Smooth muscle cell (in vitro differentiated cells): ENCODE data around the gene CZIB. TPM values are rescaled to one million over a fixed set of nuclear protein-coding genes. Genes with fewer than 3 reads are reported as not detected.

Experiments
- DNase-seq: peaks from one replicate; lab custom pipeline; 2025; ENCODE audit not compliant: unreplicated experiment; lab: John Stamatoyannopoulos, UW
- H2AFZ ChIP-seq: fragments of 200-600 bp; sonication (generic); 2 replicates; pipeline ENCODE4 v1.6.0; 2016; ENCODE audit warnings: antibody characterized with exemption, low read depth, mild to moderate bottlenecking
- H3F3A ChIP-seq: fragments of 200-600 bp; sonication (generic); 2 replicates; pipeline ENCODE4 v1.6.0; 2017; ENCODE audit warnings: antibody characterized with exemption, low read depth
- H3K27ac ChIP-seq: fragments of 200-600 bp; sonication (generic); 2 replicates; pipeline ENCODE4 v1.5.1; 2016; ENCODE audit warnings: low read depth, mild to moderate bottlenecking
- H3K27me3 ChIP-seq: fragments of 200-600 bp; sonication (generic); 2 replicates; pipeline ENCODE4 v1.6.1; 2016; ENCODE audit warnings: low read depth, mild to moderate bottlenecking
- H3K36me3 ChIP-seq: fragments of 200-600 bp; sonication (generic); 2 replicates; pipeline ENCODE4 v1.5.1; 2016; ENCODE audit warnings: low read depth
- H3K4me1 ChIP-seq: fragments of 200-600 bp; sonication (generic); 2 replicates; pipeline ENCODE4 v1.5.1; 2016; ENCODE audit warnings: low read depth
- H3K4me2 ChIP-seq: fragments of 200-600 bp; sonication (generic); 2 replicates; pipeline ENCODE4 v1.6.0; 2016; ENCODE audit warnings: mild to moderate bottlenecking
- H3K4me3 ChIP-seq: fragments of 200-600 bp; sonication (generic); 2 replicates; pipeline ENCODE4 v1.5.1; 2016; ENCODE audit warnings: mild to moderate bottlenecking
- H3K79me2 ChIP-seq: fragments of 200-600 bp; sonication (generic); 2 replicates; pipeline ENCODE4 v1.6.0; 2016; ENCODE audit warnings: low read depth, mild to moderate bottlenecking
- H3K9ac ChIP-seq: fragments of 200-600 bp; sonication (generic); 2 replicates; pipeline ENCODE4 v1.6.0; 2016; ENCODE audit warnings: low read depth
- H3K9me3 ChIP-seq: fragments of 200-600 bp; sonication (generic); replicated peaks from 2 replicates; pipeline ENCODE4 v1.5.1; 2016; ENCODE audit warnings: low read depth
- H4K20me1 ChIP-seq: fragments of 200-600 bp; sonication (generic); 2 replicates; pipeline ENCODE4 v1.6.0; 2016; ENCODE audit warnings: low read depth
- CTCF ChIP-seq: fragments of 200-600 bp; sonication (generic); IDR thresholded peaks from 2 replicates; pipeline ENCODE4 v1.5.1; 2017; ENCODE audit warnings: borderline replicate concordance, mild to moderate bottlenecking, antibody characterized with exemption; ENCODE audit not compliant: insufficient read depth, poor library complexity, severe bottlenecking
- WGBS: methylation state at CpG from one replicate; pipeline ENCODE4 v1.1.7; 2016; ENCODE audit warnings: low lambda C conversion rate; 5-methylcytosine and 5-hydroxymethylcytosine counted together
- polyA plus RNA-seq: library from polyadenylated mRNA; unstranded; fragments of >200 nt; fragmentation: Nextera tagmentation; extraction: Ambion mirVana; gene quantifications from 2 replicates; pipeline ENCODE4 v1.2.1, GENCODE V29; 2016
- total RNA-seq: library from RNA; depleted of rRNA; stranded (reverse); fragments of >200 nt; gene quantifications from 2 replicates; pipeline ENCODE4 v1.2.3, GENCODE V29; 2014

CZIB gene
- total and polyA plus RNA-seq, 2 experiments from 2014 or later = 47.9 to 49.4 TPM

- Histone ChIP-seq H3K9me3 (no peaks in the 10 kb centered on the region), H2AFZ (no peak overlapping the region), H3K79me2 (no peaks in the 10 kb centered on the region), H3K4me3 (no peak overlapping the region), H3K36me3 (no peaks in the 10 kb centered on the region), H4K20me1 (no peaks in the 10 kb centered on the region), H3F3A (no peaks in the 10 kb centered on the region), H3K27me3 (no peaks in the 10 kb centered on the region), H3K4me1 (no peaks in the 10 kb centered on the region), H3K27ac (no peak overlapping the region), H3K4me2 (no peak overlapping the region), H3K9ac (no peak overlapping the region)
- no peak for TF ChIP-seq CTCF
- 81% methylated on average over 10 of the region's 10 CpGs for WGBS
- no peak for DNase-seq
Observed at GRCh38 chr1:53174971-53175913, 45.2 kb downstream of the CZIB start.

- H4K20me1 ChIP-seq = no peaks in the 10 kb centered on the region
- no peak overlapping the region for H3K9ac ChIP-seq
- no peaks in the 10 kb centered on the region for H3F3A ChIP-seq
- H3K27ac ChIP-seq = no peak overlapping the region
- no peaks in the 10 kb centered on the region for H3K27me3 ChIP-seq
- DNase-seq = no peak
- no peaks in the 10 kb centered on the region for H3K4me1 ChIP-seq
- no peak overlapping the region for H3K4me3 ChIP-seq
- H3K9me3 ChIP-seq = no peaks in the 10 kb centered on the region
- H2AFZ ChIP-seq = no peak overlapping the region
- H3K79me2 ChIP-seq = no peaks in the 10 kb centered on the region
- H3K36me3 ChIP-seq = no peaks in the 10 kb centered on the region
- H3K4me2 ChIP-seq = no peak overlapping the region
- WGBS = 40% methylated on average over 6 of the region's 6 CpGs
- no peak for TF ChIP-seq CTCF
Observed at GRCh38 chr1:53172426-53173128, 47.9 kb downstream of the CZIB start.

- Histone ChIP-seq H3K27me3 (peaks cover 15% of the 10 kb centered on the region), H3F3A (no peaks in the 10 kb centered on the region), H3K36me3 (no peaks in the 10 kb centered on the region), H3K79me2 (no peaks in the 10 kb centered on the region), H3K9me3 (no peaks in the 10 kb centered on the region), H3K4me3 (no peak overlapping the region), H3K4me2 (no peak overlapping the region), H2AFZ (no peak overlapping the region), H3K9ac (no peak overlapping the region), H4K20me1 (no peaks in the 10 kb centered on the region), H3K27ac (no peak overlapping the region), H3K4me1 (no peaks in the 10 kb centered on the region)
- 90% methylated on average over 8 of the region's 8 CpGs for WGBS
- TF ChIP-seq CTCF = no peak
- no peak for DNase-seq
Observed at GRCh38 chr1:53166912-53167311, 53.5 kb downstream of the CZIB start.
